ENCODE results near the gene GTF2A1. TPM values are rescaled to one million over a fixed set of nuclear protein-coding genes. Genes with fewer than 3 reads are reported as not detected.
A peak's percentile ranks its signal among the peaks of the same experiment; 100 is the strongest.

GTF2A1 gene
- total RNA-seq, 1 experiment from 2014 or later: 35.0 TPM

DNA sequence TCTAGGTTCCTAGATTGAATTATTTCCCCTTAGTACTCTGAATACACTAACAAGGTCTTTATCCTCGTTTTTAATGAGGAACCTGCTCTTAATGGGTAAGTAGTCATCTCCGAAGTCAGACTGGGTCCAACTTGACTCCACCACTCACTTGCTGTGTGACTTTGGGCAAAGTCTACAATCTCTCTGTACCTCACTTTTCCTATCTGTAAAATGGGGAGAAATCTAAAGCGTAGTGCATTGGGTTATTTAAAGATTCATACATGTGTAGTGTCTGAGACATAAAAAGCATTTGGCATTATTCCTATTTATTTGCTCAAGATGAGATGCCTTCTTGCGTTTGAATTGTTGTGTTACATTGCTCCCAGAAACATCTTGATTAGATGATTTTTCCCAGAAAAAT lies 51.5 kb downstream of the GTF2A1 start:
- no peaks in the 10 kb centered on the region for H3K27me3 Mint-ChIP-seq (ENCODE audit: insufficient read depth, unreplicated experiment)
- TF ChIP-seq, protein P1, sequence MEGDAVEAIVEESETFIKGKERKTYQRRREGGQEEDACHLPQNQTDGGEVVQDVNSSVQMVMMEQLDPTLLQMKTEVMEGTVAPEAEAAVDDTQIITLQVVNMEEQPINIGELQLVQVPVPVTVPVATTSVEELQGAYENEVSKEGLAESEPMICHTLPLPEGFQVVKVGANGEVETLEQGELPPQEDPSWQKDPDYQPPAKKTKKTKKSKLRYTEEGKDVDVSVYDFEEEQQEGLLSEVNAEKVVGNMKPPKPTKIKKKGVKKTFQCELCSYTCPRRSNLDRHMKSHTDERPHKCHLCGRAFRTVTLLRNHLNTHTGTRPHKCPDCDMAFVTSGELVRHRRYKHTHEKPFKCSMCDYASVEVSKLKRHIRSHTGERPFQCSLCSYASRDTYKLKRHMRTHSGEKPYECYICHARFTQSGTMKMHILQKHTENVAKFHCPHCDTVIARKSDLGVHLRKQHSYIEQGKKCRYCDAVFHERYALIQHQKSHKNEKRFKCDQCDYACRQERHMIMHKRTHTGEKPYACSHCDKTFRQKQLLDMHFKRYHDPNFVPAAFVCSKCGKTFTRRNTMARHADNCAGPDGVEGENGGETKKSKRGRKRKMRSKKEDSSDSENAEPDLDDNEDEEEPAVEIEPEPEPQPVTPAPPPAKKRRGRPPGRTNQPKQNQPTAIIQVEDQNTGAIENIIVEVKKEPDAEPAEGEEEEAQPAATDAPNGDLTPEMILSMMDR (IDR thresholded peaks at IDR 0.05; ENCODE audit: unreplicated experiment): no peak
- peak overlapping the region; percentile 78 for H3K27ac Mint-ChIP-seq (ENCODE audit: low read depth, unreplicated experiment)
- intact Hi-C loops (cut with micrococcal nuclease): no loop called here
- no peak for DNase-seq (ENCODE audit: unreplicated experiment)
- H3K4me3 Mint-ChIP-seq (ENCODE audit: unreplicated experiment): peak overlapping the region; percentile 80
- H3K9me3 Mint-ChIP-seq (ENCODE audit: unreplicated experiment): no peaks in the 10 kb centered on the region
- CTCF ChIA-PET: interaction anchor here (0.6 to 5.0 kb wide), 17 partner anchors 10 to 297 kb away, joined by 3 to 60 read pairs (median 7); partner anchors contain the start of gene TSHR
- H3K4me1 Mint-ChIP-seq (ENCODE audit: insufficient read depth, unreplicated experiment): peaks cover 22% of the 10 kb centered on the region
- POLR2A ChIA-PET: interaction anchor here (0.7 to 2.3 kb wide), 4 partner anchors 50 to 228 kb away, joined by 3 to 12 read pairs (median 5); partner anchors contain the start of gene CEP128
- no TSS peak for BruUV-seq (replicated peaks)
- no peaks in the 10 kb centered on the region for H3K36me3 Mint-ChIP-seq (ENCODE audit: insufficient read depth, unreplicated experiment)

DNA sequence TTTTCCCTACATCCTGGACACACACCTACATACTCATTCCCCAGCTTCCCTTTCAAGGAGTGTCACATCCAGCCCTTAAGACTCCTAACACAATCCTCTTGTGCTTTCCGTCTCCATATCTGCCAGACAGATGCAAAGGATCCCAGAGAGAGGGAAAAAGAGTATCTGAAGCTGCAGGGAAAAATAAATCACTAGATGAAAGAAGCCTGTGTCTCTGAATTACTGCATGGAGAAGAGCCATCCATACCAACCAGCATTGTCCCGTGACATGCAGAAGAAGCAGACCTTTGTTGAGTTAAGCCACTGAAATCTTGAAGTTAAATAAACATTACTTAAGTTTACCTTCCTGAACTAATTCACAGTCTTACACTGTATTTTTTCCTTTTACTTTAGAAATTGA lies 54.6 kb downstream of the GTF2A1 start:
- intact Hi-C loops (cut with micrococcal nuclease): no loop called here
- H3K27ac Mint-ChIP-seq (ENCODE audit: low read depth, unreplicated experiment): no peak overlapping the region
- DNase-seq (ENCODE audit: unreplicated experiment): no peak
- H3K9me3 Mint-ChIP-seq (ENCODE audit: unreplicated experiment): no peaks in the 10 kb centered on the region
- H3K36me3 Mint-ChIP-seq (ENCODE audit: insufficient read depth, unreplicated experiment): no peaks in the 10 kb centered on the region
- no TSS peak for BruUV-seq (replicated peaks)
- CTCF ChIA-PET: interaction anchor here (0.6 to 6.2 kb wide), 6 partner anchors 31 to 274 kb away, joined by 3 to 76 read pairs (median 4); partner anchors contain the start of gene TSHR
- H3K4me1 Mint-ChIP-seq (ENCODE audit: insufficient read depth, unreplicated experiment): peaks cover 27% of the 10 kb centered on the region
- no peak overlapping the region for H3K4me3 Mint-ChIP-seq (ENCODE audit: unreplicated experiment)
- no peaks in the 10 kb centered on the region for H3K27me3 Mint-ChIP-seq (ENCODE audit: insufficient read depth, unreplicated experiment)
- TF ChIP-seq, protein P1 (IDR thresholded peaks at IDR 0.05; ENCODE audit: unreplicated experiment): no peak
- POLR2A ChIA-PET: interaction anchor here (1.0 kb wide), 1 partner anchor 8 kb away, joined by 3 read pairs; no protein-coding TSS in a partner anchor

DNA sequence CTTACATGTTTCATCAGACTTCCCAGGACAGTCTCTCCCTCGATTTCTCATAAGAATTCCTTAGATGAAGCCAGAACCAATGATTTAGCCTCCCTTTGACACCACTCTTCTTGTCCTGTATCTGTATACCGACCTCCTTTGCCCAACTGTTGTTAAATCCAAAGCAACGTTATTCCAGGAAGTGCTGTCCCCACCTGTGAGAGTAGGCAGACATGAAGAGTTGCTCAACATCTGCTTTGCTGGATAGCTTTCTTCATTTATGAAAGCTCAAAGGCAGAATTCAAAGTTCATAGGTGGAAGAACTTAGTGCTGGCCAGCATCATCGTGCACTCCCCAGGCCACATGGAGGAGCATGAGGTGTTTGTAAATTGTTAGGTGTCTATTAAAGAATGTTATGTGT lies 55.6 kb downstream of the GTF2A1 start:
- TF ChIP-seq, protein P1 (IDR thresholded peaks at IDR 0.05; ENCODE audit: unreplicated experiment): no peak
- ChIA-PET POLR2A (interaction anchor here (1.0 kb wide), 1 partner anchor 9 kb away, joined by 3 read pairs; no protein-coding TSS in a partner anchor), CTCF (interaction anchor here (0.5 to 6.2 kb wide), 9 partner anchors 53 to 188 kb away, joined by 3 to 76 read pairs (median 4); no protein-coding TSS in a partner anchor)
- intact Hi-C loops (cut with micrococcal nuclease): no loop called here
- H3K9me3 Mint-ChIP-seq (ENCODE audit: unreplicated experiment): no peaks in the 10 kb centered on the region
- H3K36me3 Mint-ChIP-seq (ENCODE audit: insufficient read depth, unreplicated experiment): no peaks in the 10 kb centered on the region
- no peaks in the 10 kb centered on the region for H3K27me3 Mint-ChIP-seq (ENCODE audit: insufficient read depth, unreplicated experiment)
- no TSS peak for BruUV-seq (replicated peaks)
- no peak overlapping the region for H3K27ac Mint-ChIP-seq (ENCODE audit: low read depth, unreplicated experiment)
- H3K4me1 Mint-ChIP-seq (ENCODE audit: insufficient read depth, unreplicated experiment): peaks cover 21% of the 10 kb centered on the region
- no peak overlapping the region for H3K4me3 Mint-ChIP-seq (ENCODE audit: unreplicated experiment)
- DNase-seq (ENCODE audit: unreplicated experiment): no peak

DNA sequence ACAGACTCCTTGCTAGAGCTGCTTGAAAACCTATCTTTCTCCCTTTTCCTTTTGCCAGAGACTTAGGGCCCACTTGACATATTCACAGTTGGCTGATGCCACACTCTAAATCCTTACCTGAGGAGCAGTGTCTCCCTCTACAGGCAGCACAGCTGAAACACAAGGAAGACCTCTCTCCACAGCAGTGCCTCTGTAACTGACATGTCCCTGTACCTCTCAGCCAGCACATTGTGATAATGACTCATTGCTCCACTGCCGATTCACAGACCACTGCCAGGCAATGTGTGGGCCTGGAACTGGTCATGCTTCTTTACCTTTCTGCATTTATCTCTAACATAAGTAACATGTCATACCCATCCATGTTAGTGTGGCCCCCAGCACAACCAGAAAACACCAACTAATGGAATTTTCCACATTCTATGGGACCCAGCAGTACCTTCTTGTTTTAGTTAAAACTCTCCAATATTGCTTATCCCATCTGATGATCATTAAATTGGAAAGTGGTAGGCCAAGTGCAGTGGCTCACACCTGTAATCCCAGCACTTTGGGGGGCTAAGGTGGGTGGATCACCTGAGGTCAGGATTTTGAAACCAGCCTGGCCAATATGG lies 56.5 kb downstream of the GTF2A1 start:
- no peak overlapping the region for H3K27ac Mint-ChIP-seq (ENCODE audit: low read depth, unreplicated experiment)
- no peaks in the 10 kb centered on the region for H3K27me3 Mint-ChIP-seq (ENCODE audit: insufficient read depth, unreplicated experiment)
- H3K36me3 Mint-ChIP-seq (ENCODE audit: insufficient read depth, unreplicated experiment): no peaks in the 10 kb centered on the region
- POLR2A ChIA-PET: interaction anchor here (2.2 kb wide), 1 partner anchor 168 kb away, joined by 8 read pairs; no protein-coding TSS in a partner anchor
- intact Hi-C loops (cut with micrococcal nuclease): loop anchor here (1.0 kb wide), 2 partner anchors 168 to 210 kb away; no protein-coding TSS in a partner anchor
- TF ChIP-seq, protein P1 (IDR thresholded peaks at IDR 0.05; ENCODE audit: unreplicated experiment): peak; percentile 69
- no peaks in the 10 kb centered on the region for H3K9me3 Mint-ChIP-seq (ENCODE audit: unreplicated experiment)
- BruUV-seq (replicated peaks): no TSS peak
- H3K4me1 Mint-ChIP-seq (ENCODE audit: insufficient read depth, unreplicated experiment): peaks cover 14% of the 10 kb centered on the region
- CTCF ChIA-PET: interaction anchor here (0.5 to 6.2 kb wide), 17 partner anchors 8 to 300 kb away, joined by 3 to 76 read pairs (median 4); partner anchors contain the start of gene TSHR
- no peak overlapping the region for H3K4me3 Mint-ChIP-seq (ENCODE audit: unreplicated experiment)
- peak; percentile 87 for DNase-seq (ENCODE audit: unreplicated experiment)
